Smooth muscle cell (in vitro differentiated cells): ENCODE results near the gene TACC2. TPM values are rescaled to one million over a fixed set of nuclear protein-coding genes. Genes with fewer than 3 reads are reported as not detected.
"Not testable (repeated sequence)": the region's sequence is repeated elsewhere in the genome, so short reads cannot be mapped to it uniquely, and the experiment has no call there.

ENCODE experiments used
- DNase-seq: peaks from one replicate; lab custom pipeline; 2025; ENCODE audit not compliant: unreplicated experiment; lab: John Stamatoyannopoulos, UW
- H2AFZ ChIP-seq: fragments of 200-600 bp; sonication (generic); 2 replicates; pipeline ENCODE4 v1.6.0; 2016; ENCODE audit warnings: antibody characterized with exemption, low read depth, mild to moderate bottlenecking
- H3F3A ChIP-seq: fragments of 200-600 bp; sonication (generic); 2 replicates; pipeline ENCODE4 v1.6.0; 2017; ENCODE audit warnings: antibody characterized with exemption, low read depth
- H3K27ac ChIP-seq: fragments of 200-600 bp; sonication (generic); 2 replicates; pipeline ENCODE4 v1.5.1; 2016; ENCODE audit warnings: low read depth, mild to moderate bottlenecking
- H3K27me3 ChIP-seq: fragments of 200-600 bp; sonication (generic); 2 replicates; pipeline ENCODE4 v1.6.1; 2016; ENCODE audit warnings: low read depth, mild to moderate bottlenecking
- H3K36me3 ChIP-seq: fragments of 200-600 bp; sonication (generic); 2 replicates; pipeline ENCODE4 v1.5.1; 2016; ENCODE audit warnings: low read depth
- H3K4me1 ChIP-seq: fragments of 200-600 bp; sonication (generic); 2 replicates; pipeline ENCODE4 v1.5.1; 2016; ENCODE audit warnings: low read depth
- H3K4me2 ChIP-seq: fragments of 200-600 bp; sonication (generic); 2 replicates; pipeline ENCODE4 v1.6.0; 2016; ENCODE audit warnings: mild to moderate bottlenecking
- H3K4me3 ChIP-seq: fragments of 200-600 bp; sonication (generic); 2 replicates; pipeline ENCODE4 v1.5.1; 2016; ENCODE audit warnings: mild to moderate bottlenecking
- H3K79me2 ChIP-seq: fragments of 200-600 bp; sonication (generic); 2 replicates; pipeline ENCODE4 v1.6.0; 2016; ENCODE audit warnings: low read depth, mild to moderate bottlenecking
- H3K9ac ChIP-seq: fragments of 200-600 bp; sonication (generic); 2 replicates; pipeline ENCODE4 v1.6.0; 2016; ENCODE audit warnings: low read depth
- H3K9me3 ChIP-seq: fragments of 200-600 bp; sonication (generic); replicated peaks from 2 replicates; pipeline ENCODE4 v1.5.1; 2016; ENCODE audit warnings: low read depth
- H4K20me1 ChIP-seq: fragments of 200-600 bp; sonication (generic); 2 replicates; pipeline ENCODE4 v1.6.0; 2016; ENCODE audit warnings: low read depth
- WGBS: methylation state at CpG from one replicate; pipeline ENCODE4 v1.1.7; 2016; ENCODE audit warnings: low lambda C conversion rate; 5-methylcytosine and 5-hydroxymethylcytosine counted together
- polyA plus RNA-seq: library from polyadenylated mRNA; unstranded; fragments of >200 nt; fragmentation: Nextera tagmentation; extraction: Ambion mirVana; gene quantifications from 2 replicates; pipeline ENCODE4 v1.2.1, GENCODE V29; 2016
- total RNA-seq: library from RNA; depleted of rRNA; stranded (reverse); fragments of >200 nt; gene quantifications from 2 replicates; pipeline ENCODE4 v1.2.3, GENCODE V29; 2014
- TF ChIP-seq, protein P1 (sequence below): fragments of 200-600 bp; sonication (generic); IDR thresholded peaks from 2 replicates; pipeline ENCODE4 v1.5.1; 2017; ENCODE audit warnings: borderline replicate concordance, mild to moderate bottlenecking, antibody characterized with exemption; ENCODE audit not compliant: insufficient read depth, poor library complexity, severe bottlenecking

The TACC2 gene
- total and polyA plus RNA-seq, 2 experiments from 2014 or later: 2.8 to 7.6 TPM

DNA sequence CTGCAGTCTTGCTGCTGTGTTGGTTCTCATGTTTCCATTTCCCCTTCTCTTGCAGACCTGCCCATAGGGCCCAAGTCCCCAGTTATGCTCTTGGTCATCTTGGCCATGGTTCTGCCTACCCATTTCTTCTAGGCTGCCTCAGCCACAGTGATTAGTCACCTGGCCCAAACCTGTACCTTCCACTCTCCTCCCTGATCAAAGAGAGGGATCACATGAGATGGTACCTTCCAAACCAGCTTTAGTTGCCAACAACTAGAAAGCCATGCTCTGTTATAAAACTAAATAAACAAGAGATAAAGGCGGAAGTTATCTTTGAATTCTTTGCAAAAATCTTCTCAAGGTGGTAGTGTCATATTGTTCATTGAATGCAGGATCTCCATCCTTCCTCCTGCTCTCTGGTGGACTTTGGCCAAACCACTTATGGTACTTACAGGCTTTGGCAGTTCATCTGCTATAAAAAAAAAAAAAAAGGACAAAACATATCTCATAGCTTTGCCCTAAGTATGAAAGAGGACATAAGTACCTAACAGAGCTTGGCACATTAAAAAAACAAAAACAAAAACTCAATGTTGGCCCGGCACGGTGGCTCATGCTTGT, 25.8 kb downstream of the TACC2 start:
- no peaks in the 10 kb centered on the region for H3F3A ChIP-seq
- no peak overlapping the region for H3K4me2 ChIP-seq
- H3K36me3 ChIP-seq: no peaks in the 10 kb centered on the region
- DNase-seq: no peak
- H3K4me1 ChIP-seq: peaks cover 16% of the 10 kb centered on the region
- no peak overlapping the region for H3K27ac ChIP-seq
- H3K79me2 ChIP-seq: no peaks in the 10 kb centered on the region
- WGBS: 65% methylated on average over 3 of the region's 3 CpGs
- H3K9ac ChIP-seq: no peak overlapping the region
- H4K20me1 ChIP-seq: no peaks in the 10 kb centered on the region
- H3K9me3 ChIP-seq: no peaks in the 10 kb centered on the region
- no peak overlapping the region for H2AFZ ChIP-seq
- TF ChIP-seq, protein P1, sequence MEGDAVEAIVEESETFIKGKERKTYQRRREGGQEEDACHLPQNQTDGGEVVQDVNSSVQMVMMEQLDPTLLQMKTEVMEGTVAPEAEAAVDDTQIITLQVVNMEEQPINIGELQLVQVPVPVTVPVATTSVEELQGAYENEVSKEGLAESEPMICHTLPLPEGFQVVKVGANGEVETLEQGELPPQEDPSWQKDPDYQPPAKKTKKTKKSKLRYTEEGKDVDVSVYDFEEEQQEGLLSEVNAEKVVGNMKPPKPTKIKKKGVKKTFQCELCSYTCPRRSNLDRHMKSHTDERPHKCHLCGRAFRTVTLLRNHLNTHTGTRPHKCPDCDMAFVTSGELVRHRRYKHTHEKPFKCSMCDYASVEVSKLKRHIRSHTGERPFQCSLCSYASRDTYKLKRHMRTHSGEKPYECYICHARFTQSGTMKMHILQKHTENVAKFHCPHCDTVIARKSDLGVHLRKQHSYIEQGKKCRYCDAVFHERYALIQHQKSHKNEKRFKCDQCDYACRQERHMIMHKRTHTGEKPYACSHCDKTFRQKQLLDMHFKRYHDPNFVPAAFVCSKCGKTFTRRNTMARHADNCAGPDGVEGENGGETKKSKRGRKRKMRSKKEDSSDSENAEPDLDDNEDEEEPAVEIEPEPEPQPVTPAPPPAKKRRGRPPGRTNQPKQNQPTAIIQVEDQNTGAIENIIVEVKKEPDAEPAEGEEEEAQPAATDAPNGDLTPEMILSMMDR: no peak
- no peaks in the 10 kb centered on the region for H3K27me3 ChIP-seq
- no peak overlapping the region for H3K4me3 ChIP-seq

DNA sequence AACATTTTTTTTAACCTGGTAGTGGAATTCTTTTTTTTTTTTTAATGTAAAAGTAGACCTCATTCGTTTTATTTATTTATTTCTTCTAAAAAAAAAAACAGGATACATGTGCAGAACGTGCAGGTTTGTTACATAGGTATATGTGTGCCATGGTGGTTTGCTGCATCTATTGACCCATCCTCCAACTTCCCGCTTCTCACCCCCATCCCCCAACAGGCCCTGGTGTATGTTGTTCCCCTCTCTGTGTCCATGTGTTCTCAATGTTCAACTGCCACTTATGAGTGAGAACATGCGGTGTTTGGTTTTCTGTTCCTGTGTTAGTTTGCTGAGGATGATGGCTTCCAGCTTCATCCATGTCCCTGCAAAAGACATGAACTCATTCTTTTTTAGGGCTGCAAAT, 29.0 kb downstream of the TACC2 start:
- not testable (repeated sequence) for H3K79me2 ChIP-seq, H2AFZ ChIP-seq, H4K20me1 ChIP-seq, H3K27me3 ChIP-seq, H3F3A ChIP-seq, H3K4me2 ChIP-seq, H3K9me3 ChIP-seq, DNase-seq, H3K9ac ChIP-seq, H3K27ac ChIP-seq, H3K4me3 ChIP-seq, H3K36me3 ChIP-seq
- 96% methylated on average over 4 of the region's 4 CpGs for WGBS
- peaks cover 25% of the 10 kb centered on the region for H3K4me1 ChIP-seq

DNA sequence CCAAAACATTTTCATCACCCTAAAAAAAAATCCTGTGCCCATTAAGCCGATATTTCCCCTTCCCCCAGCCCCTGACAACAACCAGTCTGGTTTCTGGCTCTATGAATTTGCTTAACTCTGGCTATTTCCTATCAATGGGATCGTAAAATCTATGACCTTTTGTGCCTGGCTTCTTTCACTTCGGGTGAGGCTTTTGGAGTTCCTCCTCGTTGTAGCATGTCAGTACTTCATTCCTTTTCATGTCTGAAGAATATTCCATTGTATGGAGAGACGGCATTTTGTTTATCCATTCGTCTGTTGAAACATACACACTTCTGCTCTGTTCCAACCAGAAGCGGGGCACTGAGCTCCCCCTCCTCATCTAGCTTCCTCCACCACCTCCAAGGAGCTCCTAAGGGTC, 29.5 kb downstream of the TACC2 start:
- no peaks in the 10 kb centered on the region for H3K9me3 ChIP-seq
- peak overlapping the region; percentile 21 for H3K4me2 ChIP-seq
- H4K20me1 ChIP-seq: no peaks in the 10 kb centered on the region
- H2AFZ ChIP-seq: peak overlapping the region; percentile 55
- no peaks in the 10 kb centered on the region for H3K27me3 ChIP-seq
- peaks cover 25% of the 10 kb centered on the region for H3K4me1 ChIP-seq
- no peaks in the 10 kb centered on the region for H3K79me2 ChIP-seq
- TF ChIP-seq, protein P1: no peak
- WGBS: 29% methylated on average over 7 of the region's 7 CpGs
- H3K9ac ChIP-seq: no peak overlapping the region
- no peaks in the 10 kb centered on the region for H3K36me3 ChIP-seq
- DNase-seq: no peak
- H3F3A ChIP-seq: no peaks in the 10 kb centered on the region
- no peak overlapping the region for H3K27ac ChIP-seq
- peak overlapping the region; percentile 11 for H3K4me3 ChIP-seq

DNA sequence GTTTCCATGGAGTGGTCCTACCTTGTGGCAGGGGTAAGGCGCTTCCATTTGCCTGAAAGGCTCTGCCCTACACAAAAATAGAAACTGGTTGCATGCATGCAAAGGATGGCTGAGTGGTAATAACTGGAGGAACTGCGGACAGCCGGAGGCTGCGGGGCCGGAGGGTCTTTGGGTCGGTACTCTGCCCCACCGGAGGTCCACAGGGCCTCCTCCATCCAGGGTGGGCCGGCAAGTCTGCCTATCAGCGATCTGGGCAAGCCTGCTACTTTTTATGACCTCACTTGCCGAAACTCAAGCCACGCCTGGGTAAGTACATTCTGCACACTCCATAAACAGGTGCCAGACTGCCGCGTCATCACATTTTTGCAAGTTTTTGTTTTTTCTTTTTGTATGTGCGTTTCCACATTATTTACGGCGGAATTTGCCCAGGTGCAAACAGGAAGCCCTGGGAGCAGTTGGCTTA, 30.0 kb downstream of the TACC2 start:
- DNase-seq: no peak
- TF ChIP-seq, protein P1: no peak
- H3F3A ChIP-seq: no peaks in the 10 kb centered on the region

More for the DNA sequence above, 30.0 kb downstream of the TACC2 start:
- H3K9ac ChIP-seq: no peak overlapping the region
- H3K27ac ChIP-seq: no peak overlapping the region
- H3K36me3 ChIP-seq: no peaks in the 10 kb centered on the region
- H3K79me2 ChIP-seq: no peaks in the 10 kb centered on the region
- H3K4me3 ChIP-seq: peak overlapping the region; percentile 11
- H3K27me3 ChIP-seq: no peaks in the 10 kb centered on the region
- H3K9me3 ChIP-seq: no peaks in the 10 kb centered on the region
- 77% methylated on average over 16 of the region's 16 CpGs for WGBS
- H3K4me1 ChIP-seq: peaks cover 25% of the 10 kb centered on the region
- H2AFZ ChIP-seq: peak overlapping the region; percentile 38
- no peaks in the 10 kb centered on the region for H4K20me1 ChIP-seq
- H3K4me2 ChIP-seq: peak overlapping the region; percentile 21
